Loucy (cell line): ENCODE measurements around the gene PODXL2.

Experiments used
- EZH2phosphoT487 ChIP-seq: fragments of 200-600 bp; IDR thresholded peaks from 2 replicates; pipeline ENCODE4 v1.6.1; 2018; ENCODE audit warnings: antibody characterized with exemption, mild to moderate bottlenecking, moderate library complexity, borderline replicate concordance
- TF ChIP-seq, protein P1 (sequence below): fragments of 200-600 bp; sonication (generic); conservative IDR thresholded peaks from 2 replicates; pipeline ENCODE4 v1.5.1; 2014; ENCODE audit warnings: mild to moderate bottlenecking, antibody characterized with exemption, low read length

DNA sequence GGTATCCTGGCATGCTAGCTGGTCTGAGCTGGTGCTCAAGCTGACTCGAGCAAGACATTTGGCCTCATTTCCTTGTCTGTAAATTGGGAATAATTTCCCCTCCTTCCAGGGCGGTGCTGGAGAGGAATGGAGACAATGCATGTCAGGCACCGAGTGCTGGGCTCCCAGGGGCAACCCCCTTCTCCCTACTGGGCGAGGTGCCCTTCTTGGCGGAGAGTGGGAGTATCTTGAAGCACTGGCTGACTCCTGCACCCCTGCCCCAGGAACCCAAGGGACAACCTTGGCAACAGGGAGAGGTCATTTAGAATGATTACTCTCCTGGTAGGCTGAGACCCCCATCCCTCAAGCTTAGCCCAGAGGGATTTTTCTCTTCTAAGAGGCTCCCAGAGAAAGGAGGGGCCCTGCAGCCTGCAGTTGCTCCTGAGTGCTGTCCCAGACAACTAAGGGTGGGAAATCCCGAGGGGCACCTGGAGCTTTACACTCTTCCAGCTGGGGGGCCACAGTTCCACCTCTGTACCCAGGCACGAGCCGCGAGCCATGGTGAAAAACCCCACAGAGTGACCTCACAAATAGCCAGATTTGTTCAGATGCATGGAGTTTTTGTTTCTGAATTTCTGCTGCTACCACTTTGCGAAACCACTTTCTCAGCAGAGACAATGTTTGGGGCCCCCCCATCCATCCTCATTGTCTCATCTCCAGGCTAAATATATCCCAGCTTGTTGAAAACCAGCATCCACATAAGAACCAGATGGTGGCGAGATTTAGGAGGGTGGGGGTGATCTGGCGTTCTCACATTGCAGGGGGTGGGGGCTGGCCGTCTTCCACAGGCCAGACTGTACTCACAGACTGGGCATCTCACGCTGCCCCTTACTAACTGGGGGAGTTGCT lies 88.6 kb downstream of the PODXL2 start:
- TF ChIP-seq, protein P1, sequence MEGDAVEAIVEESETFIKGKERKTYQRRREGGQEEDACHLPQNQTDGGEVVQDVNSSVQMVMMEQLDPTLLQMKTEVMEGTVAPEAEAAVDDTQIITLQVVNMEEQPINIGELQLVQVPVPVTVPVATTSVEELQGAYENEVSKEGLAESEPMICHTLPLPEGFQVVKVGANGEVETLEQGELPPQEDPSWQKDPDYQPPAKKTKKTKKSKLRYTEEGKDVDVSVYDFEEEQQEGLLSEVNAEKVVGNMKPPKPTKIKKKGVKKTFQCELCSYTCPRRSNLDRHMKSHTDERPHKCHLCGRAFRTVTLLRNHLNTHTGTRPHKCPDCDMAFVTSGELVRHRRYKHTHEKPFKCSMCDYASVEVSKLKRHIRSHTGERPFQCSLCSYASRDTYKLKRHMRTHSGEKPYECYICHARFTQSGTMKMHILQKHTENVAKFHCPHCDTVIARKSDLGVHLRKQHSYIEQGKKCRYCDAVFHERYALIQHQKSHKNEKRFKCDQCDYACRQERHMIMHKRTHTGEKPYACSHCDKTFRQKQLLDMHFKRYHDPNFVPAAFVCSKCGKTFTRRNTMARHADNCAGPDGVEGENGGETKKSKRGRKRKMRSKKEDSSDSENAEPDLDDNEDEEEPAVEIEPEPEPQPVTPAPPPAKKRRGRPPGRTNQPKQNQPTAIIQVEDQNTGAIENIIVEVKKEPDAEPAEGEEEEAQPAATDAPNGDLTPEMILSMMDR: no peak
- no peak for TF ChIP-seq EZH2phosphoT487
